HG03108 (cell line): ENCODE measurements around the gene HOXC9.

Experiments used
- ATAC-seq: cut with Tn5 transposase; IDR thresholded peaks from one replicate; pipeline ENCODE4 v1.9.1; 2021; ENCODE audit warnings: moderate library complexity; ENCODE audit not compliant: unreplicated experiment

HOXC9 gene

GRCh38 chr12:53975479-53976152, 24.3 kb upstream of the HOXC9 start:
- no peak for ATAC-seq

GRCh38 chr12:53976172-53976822, 23.7 kb upstream of the HOXC9 start:
- no peak for ATAC-seq

GRCh38 chr12:53976823-53977595, 23.0 kb upstream of the HOXC9 start:
- no peak for ATAC-seq

GRCh38 chr12:53977596-53978445, 22.1 kb upstream of the HOXC9 start:
- ATAC-seq = no peak

- ATAC-seq = no peak
Observed at GRCh38 chr12:53978477-53979356, 21.2 kb upstream of the HOXC9 start.

- no peak for ATAC-seq
Observed at GRCh38 chr12:53980104-53980801, 19.7 kb upstream of the HOXC9 start.

GRCh38 chr12:53980802-53981496, 19.0 kb upstream of the HOXC9 start:
- no peak for ATAC-seq

- no peak for ATAC-seq
Observed at GRCh38 chr12:53981634-53982565, 18.1 kb upstream of the HOXC9 start.

GRCh38 chr12:53982648-53983567, 17.1 kb upstream of the HOXC9 start:
- ATAC-seq = no peak

- no peak for ATAC-seq
Observed at GRCh38 chr12:53983568-53983949, 16.4 kb upstream of the HOXC9 start.

GRCh38 chr12:53983950-53984572, 15.9 kb upstream of the HOXC9 start:
- ATAC-seq = no peak

- no peak for ATAC-seq
Observed at GRCh38 chr12:53984901-53985691, 14.9 kb upstream of the HOXC9 start, which contains the start of gene HOXC10. HOXC10 (plus strand) TSS chr12:53985146; CDS start chr12:53985260, 114 bp downstream.

- ATAC-seq = no peak
Observed at GRCh38 chr12:53985692-53985993, 14.3 kb upstream of the HOXC9 start.

GRCh38 chr12:53985994-53986685, 13.8 kb upstream of the HOXC9 start:
- ATAC-seq = no peak
